HEK293 (cell line): Measurements from ENCODE around the gene PAGE2.
"Not testable (repeated sequence)": the region's sequence is repeated elsewhere in the genome, so short reads cannot be mapped to it uniquely, and the experiment has no call there.

Source experiments
- CTCF ChIA-PET: fragments of 350-600 bp; formaldehyde crosslinking; extraction: SDS; loops from one replicate; lab custom pipeline; 2021; ENCODE audit warnings: antibody characterized with exemption; lab: Yijun Ruan, JAX
- POLR2A ChIA-PET: fragments of 300-600 bp; formaldehyde crosslinking; extraction: SDS; loops from one replicate; lab custom pipeline; 2020; ENCODE audit warnings: antibody characterized with exemption, inconsistent platforms; lab: Yijun Ruan, JAX
- H3K27ac ChIP-seq: fragments of 200-500 bp; sonication (Bioruptor generic); 2 replicates; pipeline ENCODE4 v1.5.1; 2014; ENCODE audit warnings: low read depth, low read length, control low read depth, inconsistent platforms; ENCODE audit errors: extremely low read depth
- H3K36me3 ChIP-seq, 2 experiments: fragments of 200-500 bp in 1 of 2; sonication (Bioruptor generic) in 1 of 2; 1 replicate in 1 of 2; 2 replicates in 1 of 2; pipeline ENCODE4 v1.5.1; 2014 to 2017; ENCODE audit warnings: inconsistent platforms in 2 of 2, low read length in 2 of 2; ENCODE audit not compliant: control insufficient read depth in 2 of 2, insufficient read depth in 1 of 2
- H3K4me1 ChIP-seq: fragments of 200-500 bp; sonication (Bioruptor generic); 2 replicates; pipeline ENCODE4 v1.5.1; 2014; ENCODE audit warnings: mild to moderate bottlenecking, low read length, inconsistent platforms; ENCODE audit not compliant: control insufficient read depth, insufficient read depth
- H3K4me3 ChIP-seq: 2 replicates; pipeline ENCODE4 v1.5.1; 2011; ENCODE audit warnings: low read depth, mild to moderate bottlenecking, control low read depth, low read length, moderate library complexity
- H3K9me3 ChIP-seq: fragments of 200-500 bp; sonication (Bioruptor generic); 2 replicates; pipeline ENCODE4 v1.5.1; 2014; ENCODE audit warnings: low read depth, low read length, inconsistent platforms; ENCODE audit not compliant: control insufficient read depth, insufficient read depth
- BCL11B ChIP-seq: fragments of 450-650 bp; formaldehyde crosslinking; IDR thresholded peaks from 2 replicates; pipeline ENCODE4 v1.5.1; 2016; ENCODE audit warnings: low read depth, missing biosample characterization, missing genetic modification characterization
- FEZF1 ChIP-seq: fragments of 450-650 bp; formaldehyde crosslinking; IDR thresholded peaks from 2 replicates; pipeline ENCODE4 v1.5.1; 2016; ENCODE audit warnings: missing biosample characterization, missing genetic modification characterization
- GFI1B ChIP-seq: fragments of 450-650 bp; formaldehyde crosslinking; IDR thresholded peaks from 2 replicates; pipeline ENCODE4 v1.5.1; 2016; ENCODE audit warnings: missing biosample characterization, missing genetic modification characterization
- GLI2 ChIP-seq: fragments of 450-650 bp; formaldehyde crosslinking; IDR thresholded peaks from 2 replicates; pipeline ENCODE4; 2017; ENCODE audit warnings: missing biosample characterization, missing genetic modification characterization, low read depth, borderline replicate concordance
- IKZF3 ChIP-seq: fragments of 450-650 bp; IDR thresholded peaks from 2 replicates; pipeline ENCODE4 v1.5.0; 2018; ENCODE audit warnings: missing biosample characterization, mild to moderate bottlenecking, missing genetic modification characterization, moderate library complexity
- KLF8 ChIP-seq: fragments of 450-650 bp; formaldehyde crosslinking; IDR thresholded peaks from 2 replicates; pipeline ENCODE4 v1.5.1; 2016; ENCODE audit warnings: missing biosample characterization, missing genetic modification characterization
- OSR2 ChIP-seq: fragments of 450-650 bp; formaldehyde crosslinking; IDR thresholded peaks from 2 replicates; pipeline ENCODE4 v1.5.1; 2016; ENCODE audit warnings: missing biosample characterization, missing genetic modification characterization
- YY1 ChIP-seq: fragments of 450-650 bp; formaldehyde crosslinking; IDR thresholded peaks from 2 replicates; pipeline ENCODE4 v1.5.1; 2018; ENCODE audit warnings: missing biosample characterization, missing genetic modification characterization
- ZBTB17 ChIP-seq: fragments of 450-650 bp; formaldehyde crosslinking; IDR thresholded peaks from 2 replicates; pipeline ENCODE4 v1.5.1; 2016; ENCODE audit warnings: missing biosample characterization, missing genetic modification characterization
- ZBTB8A ChIP-seq: fragments of 450-650 bp; formaldehyde crosslinking; IDR thresholded peaks from 2 replicates; pipeline ENCODE4 v1.5.1; 2016; ENCODE audit warnings: missing biosample characterization, missing genetic modification characterization
- ZIC2 ChIP-seq: fragments of 450-650 bp; formaldehyde crosslinking; IDR thresholded peaks from 2 replicates; pipeline ENCODE4 v1.5.1; 2016; ENCODE audit warnings: missing biosample characterization, missing genetic modification characterization
- ZNF341 ChIP-seq: fragments of 450-650 bp; formaldehyde crosslinking; IDR thresholded peaks from 2 replicates; pipeline ENCODE4; 2016; ENCODE audit warnings: low read depth, missing biosample characterization, missing genetic modification characterization
- ZSCAN30 ChIP-seq: fragments of 450-650 bp; IDR thresholded peaks from 2 replicates; pipeline ENCODE4 v1.5.1; 2018; ENCODE audit warnings: missing biosample characterization, mild to moderate bottlenecking, missing genetic modification characterization, moderate library complexity
- ZXDB ChIP-seq: fragments of 450-650 bp; formaldehyde crosslinking; IDR thresholded peaks from 2 replicates; pipeline ENCODE4 v1.5.1; 2016; ENCODE audit warnings: missing biosample characterization, missing genetic modification characterization
- TF ChIP-seq, protein P1 (sequence below): fragments of 450-650 bp; formaldehyde crosslinking; IDR thresholded peaks from 2 replicates; pipeline ENCODE4 v1.5.1; 2016; ENCODE audit warnings: missing biosample characterization, missing genetic modification characterization
- TF ChIP-seq, protein P2 (sequence below): fragments of 450-650 bp; formaldehyde crosslinking; IDR thresholded peaks from 2 replicates; pipeline ENCODE4 v1.5.1; 2016; ENCODE audit warnings: missing biosample characterization, missing genetic modification characterization
- TF ChIP-seq, protein P3 (sequence below): fragments of 450-650 bp; formaldehyde crosslinking; IDR thresholded peaks from 2 replicates; pipeline ENCODE4 v1.5.1; 2017; ENCODE audit warnings: missing biosample characterization, missing genetic modification characterization
- TF ChIP-seq, protein P4 (sequence below): fragments of 450-650 bp; formaldehyde crosslinking; IDR thresholded peaks from 2 replicates; pipeline ENCODE4 v1.5.1; 2017; ENCODE audit warnings: missing biosample characterization, missing genetic modification characterization
- TF ChIP-seq, protein P5 (sequence below): fragments of 450-650 bp; formaldehyde crosslinking; IDR thresholded peaks from 2 replicates; pipeline ENCODE4 v1.5.1; 2016; ENCODE audit warnings: missing biosample characterization, missing genetic modification characterization

Gene PAGE2

DNA sequence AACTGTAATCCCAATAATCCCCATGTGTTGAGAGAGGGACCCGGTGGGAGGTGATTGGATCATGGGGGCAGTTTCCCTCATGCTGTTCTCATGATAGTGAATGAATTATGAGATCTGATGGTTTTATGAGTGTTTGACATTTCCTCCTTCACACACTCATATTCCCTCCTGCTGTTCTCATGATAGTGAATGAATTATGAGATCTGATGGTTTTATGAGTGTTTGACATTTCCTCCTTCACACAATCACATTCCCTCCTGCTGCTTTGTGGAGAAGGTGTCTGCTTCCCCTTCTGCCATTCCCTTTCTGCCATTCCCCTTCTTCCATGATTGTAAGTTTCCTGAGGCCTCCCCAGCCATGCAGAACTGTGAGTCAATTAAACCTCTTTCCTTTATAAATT, 52.0 kb downstream of the PAGE2 start:
- H3K27ac ChIP-seq, H3K36me3 ChIP-seq, H3K9me3 ChIP-seq, CTCF ChIA-PET, H3K4me1 ChIP-seq, H3K4me3 ChIP-seq: not testable (repeated sequence)
- POLR2A ChIA-PET, result interaction anchor here (0.6 kb wide), 1 partner anchor 1113 kb away, joined by 4 read pairs; no protein-coding TSS in a partner anchor
- TF ChIP-seq ZBTB8A (tag by site-specific recombination) (peak; percentile 62), ZXDB (tag by site-specific recombination) (0 out of 2 replicates have a peak, but pooled peaks have one; percentile 15), ZBTB17 (tag by site-specific recombination) (0 out of 2 replicates have a peak, but pooled peaks have one; percentile 16), YY1 (tag by site-specific recombination) (peak; percentile 59; the same call in 1 of the 2 replicates), GLI2 (peak; percentile 76; the same call in 1 of the 2 replicates), KLF8 (tag by site-specific recombination) (0 out of 2 replicates have a peak, but pooled peaks have one; percentile 24), OSR2 (tag by site-specific recombination) (peak; percentile 80), ZSCAN30 (tag by site-specific recombination) (0 out of 2 replicates have a peak, but pooled peaks have one; percentile 19), BCL11B (peak; percentile 68; the same call in 1 of the 2 replicates), GFI1B (tag by site-specific recombination) (0 out of 2 replicates have a peak, but pooled peaks have one; percentile 33), FEZF1 (peak; percentile 47; the same call in 1 of the 2 replicates), ZNF341 (tag by site-specific recombination) (peak; percentile 81), IKZF3 (tag by site-specific recombination) (peak; percentile 70), ZIC2 (tag by site-specific recombination) (peak; percentile 79)
- TF ChIP-seq, protein P1, sequence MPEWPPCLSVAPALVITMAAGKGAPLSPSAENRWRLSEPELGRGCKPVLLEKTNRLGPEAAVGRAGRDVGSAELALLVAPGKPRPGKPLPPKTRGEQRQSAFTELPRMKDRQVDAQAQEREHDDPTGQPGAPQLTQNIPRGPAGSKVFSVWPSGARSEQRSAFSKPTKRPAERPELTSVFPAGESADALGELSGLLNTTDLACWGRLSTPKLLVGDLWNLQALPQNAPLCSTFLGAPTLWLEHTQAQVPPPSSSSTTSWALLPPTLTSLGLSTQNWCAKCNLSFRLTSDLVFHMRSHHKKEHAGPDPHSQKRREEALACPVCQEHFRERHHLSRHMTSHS, result peak; percentile 77; the same call in 1 of the 2 replicates
- TF ChIP-seq, protein P2, sequence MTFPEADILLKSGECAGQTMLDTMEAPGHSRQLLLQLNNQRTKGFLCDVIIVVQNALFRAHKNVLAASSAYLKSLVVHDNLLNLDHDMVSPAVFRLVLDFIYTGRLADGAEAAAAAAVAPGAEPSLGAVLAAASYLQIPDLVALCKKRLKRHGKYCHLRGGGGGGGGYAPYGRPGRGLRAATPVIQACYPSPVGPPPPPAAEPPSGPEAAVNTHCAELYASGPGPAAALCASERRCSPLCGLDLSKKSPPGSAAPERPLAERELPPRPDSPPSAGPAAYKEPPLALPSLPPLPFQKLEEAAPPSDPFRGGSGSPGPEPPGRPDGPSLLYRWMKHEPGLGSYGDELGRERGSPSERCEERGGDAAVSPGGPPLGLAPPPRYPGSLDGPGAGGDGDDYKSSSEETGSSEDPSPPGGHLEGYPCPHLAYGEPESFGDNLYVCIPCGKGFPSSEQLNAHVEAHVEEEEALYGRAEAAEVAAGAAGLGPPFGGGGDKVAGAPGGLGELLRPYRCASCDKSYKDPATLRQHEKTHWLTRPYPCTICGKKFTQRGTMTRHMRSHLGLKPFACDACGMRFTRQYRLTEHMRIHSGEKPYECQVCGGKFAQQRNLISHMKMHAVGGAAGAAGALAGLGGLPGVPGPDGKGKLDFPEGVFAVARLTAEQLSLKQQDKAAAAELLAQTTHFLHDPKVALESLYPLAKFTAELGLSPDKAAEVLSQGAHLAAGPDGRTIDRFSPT, result peak; percentile 78; the same call in 1 of the 2 replicates
- TF ChIP-seq, protein P3, sequence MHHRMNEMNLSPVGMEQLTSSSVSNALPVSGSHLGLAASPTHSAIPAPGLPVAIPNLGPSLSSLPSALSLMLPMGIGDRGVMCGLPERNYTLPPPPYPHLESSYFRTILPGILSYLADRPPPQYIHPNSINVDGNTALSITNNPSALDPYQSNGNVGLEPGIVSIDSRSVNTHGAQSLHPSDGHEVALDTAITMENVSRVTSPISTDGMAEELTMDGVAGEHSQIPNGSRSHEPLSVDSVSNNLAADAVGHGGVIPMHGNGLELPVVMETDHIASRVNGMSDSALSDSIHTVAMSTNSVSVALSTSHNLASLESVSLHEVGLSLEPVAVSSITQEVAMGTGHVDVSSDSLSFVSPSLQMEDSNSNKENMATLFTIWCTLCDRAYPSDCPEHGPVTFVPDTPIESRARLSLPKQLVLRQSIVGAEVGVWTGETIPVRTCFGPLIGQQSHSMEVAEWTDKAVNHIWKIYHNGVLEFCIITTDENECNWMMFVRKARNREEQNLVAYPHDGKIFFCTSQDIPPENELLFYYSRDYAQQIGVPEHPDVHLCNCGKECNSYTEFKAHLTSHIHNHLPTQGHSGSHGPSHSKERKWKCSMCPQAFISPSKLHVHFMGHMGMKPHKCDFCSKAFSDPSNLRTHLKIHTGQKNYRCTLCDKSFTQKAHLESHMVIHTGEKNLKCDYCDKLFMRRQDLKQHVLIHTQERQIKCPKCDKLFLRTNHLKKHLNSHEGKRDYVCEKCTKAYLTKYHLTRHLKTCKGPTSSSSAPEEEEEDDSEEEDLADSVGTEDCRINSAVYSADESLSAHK (tag by site-specific recombination), result peak; percentile 31; the same call in 1 of the 2 replicates
- TF ChIP-seq, protein P4, sequence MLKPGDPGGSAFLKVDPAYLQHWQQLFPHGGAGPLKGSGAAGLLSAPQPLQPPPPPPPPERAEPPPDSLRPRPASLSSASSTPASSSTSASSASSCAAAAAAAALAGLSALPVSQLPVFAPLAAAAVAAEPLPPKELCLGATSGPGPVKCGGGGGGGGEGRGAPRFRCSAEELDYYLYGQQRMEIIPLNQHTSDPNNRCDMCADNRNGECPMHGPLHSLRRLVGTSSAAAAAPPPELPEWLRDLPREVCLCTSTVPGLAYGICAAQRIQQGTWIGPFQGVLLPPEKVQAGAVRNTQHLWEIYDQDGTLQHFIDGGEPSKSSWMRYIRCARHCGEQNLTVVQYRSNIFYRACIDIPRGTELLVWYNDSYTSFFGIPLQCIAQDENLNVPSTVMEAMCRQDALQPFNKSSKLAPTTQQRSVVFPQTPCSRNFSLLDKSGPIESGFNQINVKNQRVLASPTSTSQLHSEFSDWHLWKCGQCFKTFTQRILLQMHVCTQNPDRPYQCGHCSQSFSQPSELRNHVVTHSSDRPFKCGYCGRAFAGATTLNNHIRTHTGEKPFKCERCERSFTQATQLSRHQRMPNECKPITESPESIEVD, result 0 out of 2 replicates have a peak, but pooled peaks have one; percentile 36
- TF ChIP-seq, protein P5, sequence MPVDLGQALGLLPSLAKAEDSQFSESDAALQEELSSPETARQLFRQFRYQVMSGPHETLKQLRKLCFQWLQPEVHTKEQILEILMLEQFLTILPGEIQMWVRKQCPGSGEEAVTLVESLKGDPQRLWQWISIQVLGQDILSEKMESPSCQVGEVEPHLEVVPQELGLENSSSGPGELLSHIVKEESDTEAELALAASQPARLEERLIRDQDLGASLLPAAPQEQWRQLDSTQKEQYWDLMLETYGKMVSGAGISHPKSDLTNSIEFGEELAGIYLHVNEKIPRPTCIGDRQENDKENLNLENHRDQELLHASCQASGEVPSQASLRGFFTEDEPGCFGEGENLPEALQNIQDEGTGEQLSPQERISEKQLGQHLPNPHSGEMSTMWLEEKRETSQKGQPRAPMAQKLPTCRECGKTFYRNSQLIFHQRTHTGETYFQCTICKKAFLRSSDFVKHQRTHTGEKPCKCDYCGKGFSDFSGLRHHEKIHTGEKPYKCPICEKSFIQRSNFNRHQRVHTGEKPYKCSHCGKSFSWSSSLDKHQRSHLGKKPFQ (tag by site-specific recombination), result peak; percentile 95
